ENCODE data around the gene KLHL1.

- TF ChIP-seq CTCF (IDR thresholded peaks at IDR 0.05; ENCODE audit: low read depth, low read length, missing input control) (no peak), RAD21 (IDR thresholded peaks at IDR 0.05) (no peak), JUND (IDR thresholded peaks at IDR 0.05) (no peak), REST (IDR thresholded peaks at IDR 0.05) (no peak), GABPA (IDR thresholded peaks at IDR 0.05 in 1 of 2, conservative IDR thresholded peaks at IDR 0.05 in 1 of 2) (no peak), MAX (IDR thresholded peaks at IDR 0.05) (no peak)
These were observed 450.6 kb downstream of the KLHL1 start for GRCh38 chr13:69657676-69658075.

Data from liver (tissue), 3 donors.